ENCODE measurements around the gene NR0B2. TPM values are rescaled to one million over a fixed set of nuclear protein-coding genes. Genes with fewer than 3 reads are reported as not detected.

Gene NR0B2
- total and polyA plus RNA-seq, 2 of the 13 experiments (the other 11 are each of a cell fraction or from before 2014, with no cell fraction given) = 72.5 to 133 TPM

- no peak; a peak in 1 of 4 replicates for TF ChIP-seq EP300 (IDR thresholded peaks at IDR 0.05; ENCODE audit: low read depth in 2 of 2, low read length in 2 of 2)
- no peak for TF ChIP-seq EP300 (CRISPR knock-in tag; IDR thresholded peaks at IDR 0.05; ENCODE audit: borderline replicate concordance)
- TF ChIP-seq ARNT (IDR thresholded peaks at IDR 0.05) = no peak
- no peak for TF ChIP-seq CREB1 (IDR thresholded peaks at IDR 0.05)
- TF ChIP-seq CREB1 (CRISPR knock-in tag; IDR thresholded peaks at IDR 0.05) = peak; percentile 81
- peak; percentile 78; the same call in 1 of the 2 replicates for TF ChIP-seq ZNF441 (CRISPR knock-in tag; IDR thresholded peaks at IDR 0.05; ENCODE audit: borderline replicate concordance)
- TF ChIP-seq GTF2F1 (IDR thresholded peaks at IDR 0.05; ENCODE audit: low read length) = no peak
- no peak for TF ChIP-seq ZNF431 (CRISPR knock-in tag; IDR thresholded peaks at IDR 0.05; ENCODE audit: borderline replicate concordance, low read depth)
- TF ChIP-seq MIER3 (CRISPR knock-in tag; IDR thresholded peaks at IDR 0.05; ENCODE audit: borderline replicate concordance) = peak; percentile 51; the same call in 1 of the 2 replicates
- TF ChIP-seq ZNF788 (CRISPR knock-in tag; IDR thresholded peaks at IDR 0.05; ENCODE audit: borderline replicate concordance) = peak; percentile 94
- TF ChIP-seq TOE1 (CRISPR knock-in tag; IDR thresholded peaks at IDR 0.05) = 0 out of 2 replicates have a peak, but pooled peaks have one; percentile 45
- TF ChIP-seq FOSL1 (CRISPR knock-in tag; IDR thresholded peaks at IDR 0.05; ENCODE audit: borderline replicate concordance) = 0 out of 2 replicates have a peak, but pooled peaks have one; percentile 6
- peak; percentile 35; the same call in 1 of the 2 replicates for TF ChIP-seq NAIF1 (CRISPR knock-in tag; IDR thresholded peaks at IDR 0.05; ENCODE audit: borderline replicate concordance)
- peak; percentile 42; the same call in 1 of the 2 replicates for TF ChIP-seq ZC3H4 (CRISPR knock-in tag; IDR thresholded peaks at IDR 0.05; ENCODE audit: borderline replicate concordance)
- TF ChIP-seq ZNF770 (CRISPR knock-in tag; IDR thresholded peaks at IDR 0.05) = peak; percentile 49; the same call in 1 of the 2 replicates
- TF ChIP-seq, protein P1, sequence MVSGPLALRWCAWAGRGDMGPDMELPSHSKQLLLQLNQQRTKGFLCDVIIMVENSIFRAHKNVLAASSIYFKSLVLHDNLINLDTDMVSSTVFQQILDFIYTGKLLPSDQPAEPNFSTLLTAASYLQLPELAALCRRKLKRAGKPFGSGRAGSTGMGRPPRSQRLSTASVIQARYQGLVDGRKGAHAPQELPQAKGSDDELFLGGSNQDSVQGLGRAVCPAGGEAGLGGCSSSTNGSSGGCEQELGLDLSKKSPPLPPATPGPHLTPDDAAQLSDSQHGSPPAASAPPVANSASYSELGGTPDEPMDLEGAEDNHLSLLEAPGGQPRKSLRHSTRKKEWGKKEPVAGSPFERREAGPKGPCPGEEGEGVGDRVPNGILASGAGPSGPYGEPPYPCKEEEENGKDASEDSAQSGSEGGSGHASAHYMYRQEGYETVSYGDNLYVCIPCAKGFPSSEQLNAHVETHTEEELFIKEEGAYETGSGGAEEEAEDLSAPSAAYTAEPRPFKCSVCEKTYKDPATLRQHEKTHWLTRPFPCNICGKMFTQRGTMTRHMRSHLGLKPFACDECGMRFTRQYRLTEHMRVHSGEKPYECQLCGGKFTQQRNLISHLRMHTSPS (CRISPR knock-in tag; IDR thresholded peaks at IDR 0.05; ENCODE audit: low read depth) = 0 out of 2 replicates have a peak, but pooled peaks have one; percentile 60
- TF ChIP-seq ZSCAN21 (CRISPR knock-in tag; IDR thresholded peaks at IDR 0.05; ENCODE audit: borderline replicate concordance) = peak; percentile 96
- TF ChIP-seq ZNF136 (CRISPR knock-in tag; IDR thresholded peaks at IDR 0.05; ENCODE audit: low read depth) = peak; percentile 34; the same call in 1 of the 2 replicates
- TF ChIP-seq ZNF276 (CRISPR knock-in tag; IDR thresholded peaks at IDR 0.05; ENCODE audit: low read depth) = no peak
- no peak for TF ChIP-seq ZNF564 (CRISPR knock-in tag; IDR thresholded peaks at IDR 0.05)
- TF ChIP-seq EEA1 (CRISPR knock-in tag; IDR thresholded peaks at IDR 0.05; ENCODE audit: borderline replicate concordance) = no peak
- TF ChIP-seq, protein P2, sequence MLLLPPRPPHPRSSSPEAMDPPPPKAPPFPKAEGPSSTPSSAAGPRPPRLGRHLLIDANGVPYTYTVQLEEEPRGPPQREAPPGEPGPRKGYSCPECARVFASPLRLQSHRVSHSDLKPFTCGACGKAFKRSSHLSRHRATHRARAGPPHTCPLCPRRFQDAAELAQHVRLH (CRISPR knock-in tag; IDR thresholded peaks at IDR 0.05; ENCODE audit: borderline replicate concordance, low read depth) = no peak; the same call in 1 of the 2 replicates
- no peak for TF ChIP-seq ZNF577 (CRISPR knock-in tag; IDR thresholded peaks at IDR 0.05; ENCODE audit: borderline replicate concordance, low read depth)
These were observed 24.0 kb downstream of the NR0B2 start, which contains the start of gene GPN2 (continued) for GRCh38 chr1:26889551-26890466.

Measured in HepG2 (cell line).